CD4-positive, alpha-beta T cell (primary cell): Measurements from ENCODE around the gene ADGRG6. TPM values are rescaled to one million over a fixed set of nuclear protein-coding genes. Genes with fewer than 3 reads are reported as not detected.

Experiments used
- ATAC-seq: fragments of 200-7000 bp; cut with Tn5 transposase; one replicate; pipeline ENCODE4 v1.10.0; 2022; ENCODE audit warnings: mild to moderate bottlenecking; ENCODE audit not compliant: poor library complexity
- CTCF ChIA-PET: fragments of 350-600 bp; sonication (Branson Sonifier 250); formaldehyde crosslinking; loops from one replicate; lab custom pipeline; 2021; ENCODE audit warnings: antibody characterized with exemption, inconsistent platforms; lab: Charles Lee
- POLR2A ChIA-PET: fragments of 350-600 bp; sonication (Branson Sonifier 250); formaldehyde crosslinking; loops from one replicate; lab custom pipeline; 2021; ENCODE audit warnings: antibody characterized with exemption, inconsistent platforms; lab: Charles Lee
- DNase-seq, 14 experiments: peaks; one replicate each; pipeline ENCODE4 v3.0.0-alpha.2; 2013 to 2020; ENCODE audit warnings: mixed read lengths in 2 of 14
- H3K27ac ChIP-seq, 2 donors: one replicate each; pipeline versions ENCODE4 v1.5.1 to v1.7.0; 2013; ENCODE audit warnings: low read length in 2 of 2, low read depth in 1 of 2, mild to moderate bottlenecking in 1 of 2
- H3K27me3 ChIP-seq, 2 experiments: 1 replicate in 1 of 2; 2 replicates in 1 of 2; pipeline versions ENCODE4 v1.6.1 to v1.7.0; 2013; ENCODE audit warnings: low read length in 2 of 2, control low read depth in 1 of 2, mild to moderate bottlenecking in 1 of 2, moderate library complexity in 1 of 2; ENCODE audit not compliant: insufficient read depth in 2 of 2, control insufficient read depth in 1 of 2
- H3K36me3 ChIP-seq: one replicate; pipeline ENCODE4 v1.6.1; 2013; ENCODE audit warnings: low read length, control low read depth; ENCODE audit not compliant: insufficient read depth
- H3K4me1 ChIP-seq: one replicate; pipeline ENCODE4 v1.6.1; 2013; ENCODE audit warnings: low read length, control low read depth; ENCODE audit not compliant: insufficient read depth
- H3K4me3 ChIP-seq: one replicate; pipeline ENCODE4 v1.5.1; 2013; ENCODE audit warnings: mild to moderate bottlenecking, low read length, moderate library complexity
- H3K9me3 ChIP-seq, 2 experiments: 1 replicate in 1 of 2; 2 replicates in 1 of 2; pipeline versions ENCODE4 v1.6.1 to v1.7.0; 2013; ENCODE audit warnings: low read length in 2 of 2, mild to moderate bottlenecking in 2 of 2, control low read depth in 1 of 2, moderate library complexity in 1 of 2; ENCODE audit not compliant: control insufficient read depth in 1 of 2, insufficient read depth in 1 of 2
- H3K27ac Mint-ChIP-seq: one replicate; pipeline ENCODE4 v1.8.0; 2020; ENCODE audit warnings: mixed read lengths
- H3K27me3 Mint-ChIP-seq: one replicate; pipeline ENCODE4 v1.8.0; 2021; ENCODE audit warnings: mixed read lengths
- H3K36me3 Mint-ChIP-seq: one replicate; pipeline ENCODE4 v1.8.0; 2021; ENCODE audit warnings: low read depth, mixed read lengths
- H3K4me1 Mint-ChIP-seq: one replicate; pipeline ENCODE4 v1.8.0; 2021; ENCODE audit warnings: low read depth, mixed read lengths
- H3K4me3 Mint-ChIP-seq: one replicate; pipeline ENCODE4 v1.8.0; 2020; ENCODE audit warnings: mild to moderate bottlenecking, mixed read lengths
- H3K9me3 Mint-ChIP-seq: one replicate; pipeline ENCODE4 v1.8.0; 2020; ENCODE audit warnings: mixed read lengths
- intact Hi-C, 2 experiments: fragments of 100-400 bp; cut with DNase I in 1 of 2; cut with micrococcal nuclease in 1 of 2; formaldehyde crosslinking; loops; one replicate each; pipeline versions ENCODE4 v1.15.1 to v1.9.0; 2023 to 2025; cut with DNase I, micrococcal nuclease
- total RNA-seq, 174 experiments: library from RNA in 2 of 174; stranded (reverse) in 2 of 174; gene quantifications; one replicate each; pipeline ENCODE4 v1.2.3 and lab custom pipeline; 2021 to 2026
- TF ChIP-seq, protein P1 (sequence below): fragments of 200-600 bp; IDR thresholded peaks from one replicate; pipeline ENCODE4 v1.8.0; 2022; ENCODE audit warnings: antibody characterized with exemption, mild to moderate bottlenecking

The ADGRG6 gene
- total RNA-seq, 2 experiments from 2014 or later: 0.31 to 0.63 TPM

GRCh38 chr6:142399739-142400138 is 97.9 kb downstream of the ADGRG6 start:
- Mint-ChIP-seq H3K4me3 (no peak overlapping the region), H3K27me3 (no peaks in the 10 kb centered on the region)

DNA sequence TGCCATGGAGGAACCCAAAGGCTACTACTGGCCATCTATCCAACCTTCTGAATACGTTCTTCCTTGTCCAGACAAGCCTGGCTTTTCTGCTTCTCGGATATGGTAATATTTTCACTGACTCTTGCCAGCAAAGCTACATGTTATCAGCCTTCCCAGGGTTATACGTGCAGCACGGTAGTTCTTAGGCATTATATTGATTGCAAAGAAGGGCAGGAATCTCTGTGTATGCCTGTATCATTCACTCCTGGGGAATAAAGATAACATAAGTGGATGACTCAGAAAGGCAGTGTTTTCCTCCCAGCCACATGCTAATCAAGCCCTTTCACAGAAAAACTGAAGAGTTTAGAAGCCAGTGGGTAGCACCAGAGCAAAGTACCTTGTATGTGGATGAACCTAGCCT is 98.7 kb downstream of the ADGRG6 start:
- Mint-ChIP-seq H3K36me3 (no peaks in the 10 kb centered on the region), H3K4me1 (peaks cover 22% of the 10 kb centered on the region), H3K27ac (no peak overlapping the region), H3K4me3 (no peak overlapping the region), H3K9me3 (no peaks in the 10 kb centered on the region), H3K27me3 (no peaks in the 10 kb centered on the region)
- Histone ChIP-seq H3K4me3 (no peak overlapping the region), H3K36me3 (no peaks in the 10 kb centered on the region), H3K27me3 (no peaks in the 10 kb centered on the region), H3K4me1 (no peaks in the 10 kb centered on the region), H3K27ac (no peak overlapping the region), H3K9me3 (no peaks in the 10 kb centered on the region)
- CTCF ChIA-PET: no interaction called here
- POLR2A ChIA-PET: no interaction called here
- ATAC-seq (no peak), DNase-seq (no peak)
- intact Hi-C loops: no loop called here
- TF ChIP-seq, protein P1, sequence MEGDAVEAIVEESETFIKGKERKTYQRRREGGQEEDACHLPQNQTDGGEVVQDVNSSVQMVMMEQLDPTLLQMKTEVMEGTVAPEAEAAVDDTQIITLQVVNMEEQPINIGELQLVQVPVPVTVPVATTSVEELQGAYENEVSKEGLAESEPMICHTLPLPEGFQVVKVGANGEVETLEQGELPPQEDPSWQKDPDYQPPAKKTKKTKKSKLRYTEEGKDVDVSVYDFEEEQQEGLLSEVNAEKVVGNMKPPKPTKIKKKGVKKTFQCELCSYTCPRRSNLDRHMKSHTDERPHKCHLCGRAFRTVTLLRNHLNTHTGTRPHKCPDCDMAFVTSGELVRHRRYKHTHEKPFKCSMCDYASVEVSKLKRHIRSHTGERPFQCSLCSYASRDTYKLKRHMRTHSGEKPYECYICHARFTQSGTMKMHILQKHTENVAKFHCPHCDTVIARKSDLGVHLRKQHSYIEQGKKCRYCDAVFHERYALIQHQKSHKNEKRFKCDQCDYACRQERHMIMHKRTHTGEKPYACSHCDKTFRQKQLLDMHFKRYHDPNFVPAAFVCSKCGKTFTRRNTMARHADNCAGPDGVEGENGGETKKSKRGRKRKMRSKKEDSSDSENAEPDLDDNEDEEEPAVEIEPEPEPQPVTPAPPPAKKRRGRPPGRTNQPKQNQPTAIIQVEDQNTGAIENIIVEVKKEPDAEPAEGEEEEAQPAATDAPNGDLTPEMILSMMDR: no peak

More at GRCh38 chr6:142399739-142400138, 97.9 kb downstream of the ADGRG6 start:
- DNase-seq (no peak), ATAC-seq (no peak)
- H3K9me3 ChIP-seq: no peaks in the 10 kb centered on the region
- H3K4me1 ChIP-seq: peaks cover 3% of the 10 kb centered on the region
- no peak overlapping the region for H3K27ac Mint-ChIP-seq
- H3K36me3 ChIP-seq: no peaks in the 10 kb centered on the region
- ChIA-PET POLR2A (no interaction called here), CTCF (no interaction called here)
- intact Hi-C loops: loop anchor here (5.0 to 10.0 kb wide), 3 partner anchors 252 to 548 kb away; partner anchors contain the start of genes HIVEP2 (in 1 of the 2), NMBR (in 1 of the 2) and VTA1 (in 1 of the 2)
- H3K27ac ChIP-seq: no peak overlapping the region
- H3K36me3 Mint-ChIP-seq: no peaks in the 10 kb centered on the region
- peaks cover 30% of the 10 kb centered on the region for H3K4me1 Mint-ChIP-seq
- TF ChIP-seq, protein P1: no peak
- no peaks in the 10 kb centered on the region for H3K27me3 ChIP-seq
- H3K9me3 Mint-ChIP-seq: no peaks in the 10 kb centered on the region
- H3K4me3 ChIP-seq: no peak overlapping the region

DNA sequence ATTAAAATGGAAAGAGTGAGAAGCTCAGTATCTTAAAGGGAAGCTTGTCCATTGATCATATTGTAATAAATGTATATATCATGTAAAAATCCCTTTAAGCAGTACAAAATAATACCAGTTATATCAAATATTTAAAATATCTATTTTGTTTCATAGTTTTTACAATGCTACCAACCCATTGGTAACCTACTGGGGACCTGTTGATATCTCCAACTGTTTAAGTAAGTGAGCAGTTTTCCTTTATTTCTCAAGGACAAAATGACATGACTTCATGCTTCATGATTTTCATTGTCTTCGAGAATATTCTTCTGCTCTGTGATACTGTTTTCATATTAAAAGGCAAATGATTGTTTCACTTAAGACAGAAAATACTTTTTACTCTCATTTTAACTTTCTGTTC is 100.0 kb downstream of the ADGRG6 start:
- TF ChIP-seq, protein P1: no peak
- H3K4me1 Mint-ChIP-seq: peaks cover 9% of the 10 kb centered on the region
- ATAC-seq: no peak
- Histone ChIP-seq H3K27ac (no peak overlapping the region), H3K4me3 (no peak overlapping the region), H3K36me3 (no peaks in the 10 kb centered on the region), H3K9me3 (no peaks in the 10 kb centered on the region), H3K4me1 (no peaks in the 10 kb centered on the region), H3K27me3 (no peaks in the 10 kb centered on the region)
- intact Hi-C loops: no loop called here
- no peak for DNase-seq
- no peaks in the 10 kb centered on the region for H3K27me3 Mint-ChIP-seq
- no peak overlapping the region for H3K27ac Mint-ChIP-seq
- H3K36me3 Mint-ChIP-seq: no peaks in the 10 kb centered on the region
- H3K9me3 Mint-ChIP-seq: no peaks in the 10 kb centered on the region
- CTCF ChIA-PET: no interaction called here
- POLR2A ChIA-PET: no interaction called here
- H3K4me3 Mint-ChIP-seq: no peak overlapping the region
